ENCODE measurements around the gene NUCKS1. TPM values are rescaled to one million over a fixed set of nuclear protein-coding genes. Genes with fewer than 3 reads are reported as not detected.

The NUCKS1 gene
- total and polyA plus RNA-seq, 2 of the 4 experiments (the other 2 are of a cell fraction): 37.9 to 103 TPM

DNA sequence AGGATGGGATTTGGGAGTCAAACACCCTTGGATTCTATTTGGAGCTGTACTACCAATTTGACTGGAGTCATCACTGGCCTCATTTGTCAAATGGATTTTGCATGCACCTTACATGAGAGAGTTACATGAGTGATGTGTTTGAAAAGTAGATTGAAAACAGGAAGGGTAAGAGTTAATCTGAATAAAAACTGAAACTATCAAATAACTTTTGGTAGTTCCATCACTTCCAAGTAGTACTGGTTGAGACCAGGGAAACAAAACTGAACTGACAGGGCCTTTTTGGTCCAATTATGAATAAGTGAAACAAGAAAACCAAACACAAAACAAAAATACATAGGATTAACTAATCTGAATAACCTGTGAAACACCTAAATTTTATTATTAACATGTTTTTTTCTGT, 30.2 kb downstream of the NUCKS1 start:
- no peak overlapping the region; a peak in 1 of 4 replicates for H4K8ac ChIP-seq (ENCODE audit: low read depth in 2 of 2, low read length in 2 of 2)
- no peak overlapping the region for H3K14ac ChIP-seq (replicated peaks; ENCODE audit: low read depth, low read length)
- H2BK120ac ChIP-seq (ENCODE audit: low read depth, low read length): no peak overlapping the region
- TF ChIP-seq MAFK (IDR thresholded peaks at IDR 0.05; ENCODE audit: low read depth, low read length) (no peak), NFE2L2 (IDR thresholded peaks at IDR 0.05; ENCODE audit: low read depth, low read length) (no peak), SMC3 (IDR thresholded peaks at IDR 0.05; ENCODE audit: low read depth, low read length) (no peak), POLR2A (IDR thresholded peaks at IDR 0.05; ENCODE audit: low read depth, low read length) (no peak), FOS (IDR thresholded peaks at IDR 0.05; ENCODE audit: low read depth, low read length) (no peak), RAD21 (IDR thresholded peaks at IDR 0.05; ENCODE audit: low read length) (no peak), CHD1 (IDR thresholded peaks at IDR 0.05; ENCODE audit: low read depth, low read length) (no peak), MAZ (IDR thresholded peaks at IDR 0.05; ENCODE audit: borderline replicate concordance, low read depth, low read length) (no peak), RFX5 (IDR thresholded peaks at IDR 0.05; ENCODE audit: low read depth, low read length) (no peak), ELK1 (IDR thresholded peaks at IDR 0.05; ENCODE audit: borderline replicate concordance, low read depth, low read length) (no peak), MXI1 (IDR thresholded peaks at IDR 0.05; ENCODE audit: borderline replicate concordance, low read depth, low read length) (no peak), BHLHE40 (IDR thresholded peaks at IDR 0.05; ENCODE audit: low read depth, low read length) (no peak), CEBPB (IDR thresholded peaks at IDR 0.05; ENCODE audit: low read depth, low read length) (no peak), CTCF (conservative IDR thresholded peaks at IDR 0.05; ENCODE audit: low read depth, low read length) (no peak), RCOR1 (IDR thresholded peaks at IDR 0.05; ENCODE audit: insufficient replicate concordance, low read length) (no peak)
- TF ChIP-seq, protein P1, sequence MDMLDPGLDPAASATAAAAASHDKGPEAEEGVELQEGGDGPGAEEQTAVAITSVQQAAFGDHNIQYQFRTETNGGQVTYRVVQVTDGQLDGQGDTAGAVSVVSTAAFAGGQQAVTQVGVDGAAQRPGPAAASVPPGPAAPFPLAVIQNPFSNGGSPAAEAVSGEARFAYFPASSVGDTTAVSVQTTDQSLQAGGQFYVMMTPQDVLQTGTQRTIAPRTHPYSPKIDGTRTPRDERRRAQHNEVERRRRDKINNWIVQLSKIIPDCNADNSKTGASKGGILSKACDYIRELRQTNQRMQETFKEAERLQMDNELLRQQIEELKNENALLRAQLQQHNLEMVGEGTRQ (IDR thresholded peaks at IDR 0.05; ENCODE audit: low read depth, low read length): no peak
- no peak overlapping the region for H3K4me2 ChIP-seq (ENCODE audit: low read depth, low read length)
- H3K56ac ChIP-seq (ENCODE audit: extremely low read depth, insufficient read depth, low read length): no peak overlapping the region
- ATAC-seq (ENCODE audit: low read depth) (no peak), DNase-seq (no peak)
- no peak overlapping the region for H2BK5ac ChIP-seq (ENCODE audit: low read depth, low read length, poor library complexity, severe bottlenecking)
- no peaks in the 10 kb centered on the region for H3K27me3 ChIP-seq (ENCODE audit: control insufficient read depth, insufficient read depth, low read length)
- ChIA-PET CTCF (no interaction called here), POLR2A (ENCODE audit: unreplicated experiment) (no interaction called here)
- H3K9ac ChIP-seq (ENCODE audit: low read depth, low read length): no peak overlapping the region
- intact Hi-C loops (cut with micrococcal nuclease): no loop called here
- H3K36me3 ChIP-seq (ENCODE audit: control insufficient read depth, insufficient read depth, low read length): peaks cover 30% of the 10 kb centered on the region
- in situ Hi-C loops (cut with MboI; ENCODE audit: low sequenced_read_pairs): no loop called here
- no peak overlapping the region for H3K23ac ChIP-seq (ENCODE audit: low read depth, low read length)
- H3K79me1 ChIP-seq (ENCODE audit: low read depth in 1 of 2, low read length in 2 of 2): peaks cover 10 to 21% of the 10 kb centered on the region in 2 experiments
- no peak overlapping the region for H2AFZ ChIP-seq (replicated peaks; ENCODE audit: low read length, poor library complexity)
- H4K91ac ChIP-seq (ENCODE audit: insufficient read depth, low read depth, low read length): no peak overlapping the region
- no peak overlapping the region for H3K27ac ChIP-seq (ENCODE audit: insufficient read depth, low read length)
- no peak overlapping the region for H3K18ac ChIP-seq (ENCODE audit: low read depth, low read length)
- H2BK20ac ChIP-seq (ENCODE audit: low read depth, low read length): no peak overlapping the region
- BruUV-seq (replicated peaks): no TSS peak
- H2BK15ac ChIP-seq (ENCODE audit: low read depth, low read length): no peak overlapping the region
- no peak overlapping the region for H2AK9ac ChIP-seq (replicated peaks; ENCODE audit: low read depth, low read length, poor library complexity)
- no peak overlapping the region for H3K4ac ChIP-seq (ENCODE audit: low read depth, low read length)
- no peak overlapping the region for H2AK5ac ChIP-seq (ENCODE audit: low read depth, low read length)
- dilution Hi-C loops (cut with HindIII; ENCODE audit: low sequenced_read_pairs, unreplicated experiment): no loop called here
- no peaks in the 10 kb centered on the region for H3K9me3 ChIP-seq (ENCODE audit: control insufficient read depth, insufficient read depth, low read length)
- no peak overlapping the region for H4K5ac ChIP-seq (ENCODE audit: low read depth, low read length)
- no peaks in the 10 kb centered on the region; the same call in 1 of the 2 replicates for H3K9me1 ChIP-seq (ENCODE audit: insufficient read depth, low read length)
- no peaks in the 10 kb centered on the region for H3K4me1 ChIP-seq (ENCODE audit: control insufficient read depth, insufficient read depth, low read length)
- no peak overlapping the region for H3K4me3 ChIP-seq (ENCODE audit: insufficient read depth, low read depth, low read length)
- peaks cover 3% of the 10 kb centered on the region; the same call in 1 of the 2 replicates for H4K20me1 ChIP-seq (ENCODE audit: insufficient read depth, low read length)

Measured in IMR-90 (cell line).